NCI-H446 (cell line): ENCODE measurements around the gene DMBX1.
A peak's percentile ranks its signal among the peaks of the same experiment; 100 is the strongest.

Source experiments
- DNase-seq, 2 experiments: peaks; one replicate each; lab custom pipeline; 2025; lab: John Stamatoyannopoulos, UW

Gene DMBX1

GRCh38 chr1:46483589-46483988 lies 6.0 kb upstream of the DMBX1 start:
- no peak for DNase-seq

GRCh38 chr1:46484783-46485490 lies 4.7 kb upstream of the DMBX1 start:
- no peak for DNase-seq

- no peak for DNase-seq
These were observed 3.8 kb upstream of the DMBX1 start for GRCh38 chr1:46485564-46486431.

GRCh38 chr1:46486432-46487015 lies 3.1 kb upstream of the DMBX1 start:
- DNase-seq: no peak

- DNase-seq: peak in 1 of 2 experiments; percentile 15
These were observed 1.8 kb upstream of the DMBX1 start for GRCh38 chr1:46487818-46488218.

GRCh38 chr1:46488343-46489168 lies 1.1 kb upstream of the DMBX1 start:
- DNase-seq: no peak

GRCh38 chr1:46489169-46489637 lies 433 bp upstream of the DMBX1 start:
- no peak for DNase-seq

GRCh38 chr1:46490406-46490655 lies 695 bp downstream of the DMBX1 start:
- DNase-seq: no peak

GRCh38 chr1:46490656-46491442 lies 1.2 kb downstream of the DMBX1 start:
- no peak for DNase-seq

GRCh38 chr1:46491443-46492268 lies 2.0 kb downstream of the DMBX1 start:
- no peak for DNase-seq

GRCh38 chr1:46492269-46492853 lies 2.7 kb downstream of the DMBX1 start:
- no peak for DNase-seq

- no peak for DNase-seq
These were observed 3.2 kb downstream of the DMBX1 start for GRCh38 chr1:46492871-46493270.

- DNase-seq: no peak
These were observed 3.8 kb downstream of the DMBX1 start for GRCh38 chr1:46493316-46494032.

GRCh38 chr1:46494910-46495309 lies 5.3 kb downstream of the DMBX1 start:
- DNase-seq: no peak

- DNase-seq: no peak
These were observed 6.1 kb downstream of the DMBX1 start for GRCh38 chr1:46495778-46496177.

GRCh38 chr1:46496505-46496904 lies 6.9 kb downstream of the DMBX1 start:
- no peak for DNase-seq

- no peak for DNase-seq
These were observed 7.4 kb downstream of the DMBX1 start for GRCh38 chr1:46497020-46497419.

- DNase-seq: no peak
These were observed 8.0 kb downstream of the DMBX1 start for GRCh38 chr1:46497665-46498064.

- no peak for DNase-seq
These were observed 11.9 kb downstream of the DMBX1 start for GRCh38 chr1:46501528-46501927.
